ENCODE results near the gene TMEM178B. TPM values are rescaled to one million over a fixed set of nuclear protein-coding genes. Genes with fewer than 3 reads are reported as not detected.

Gene TMEM178B
- total RNA-seq, 2 experiments from 2014 or later: 0.18 to 1.9 TPM

- DNase-seq (no peak), ATAC-seq (no peak)
- peaks cover 2% of the 10 kb centered on the region for H3K9me3 Mint-ChIP-seq (ENCODE audit: low read depth)
- H3K4me1 Mint-ChIP-seq: no peaks in the 10 kb centered on the region
- H3K4me3 Mint-ChIP-seq: no peak overlapping the region
- CTCF ChIA-PET: no interaction called here
- no peaks in the 10 kb centered on the region for H3K36me3 Mint-ChIP-seq
- H3K27ac Mint-ChIP-seq: no peak overlapping the region
- H3K27me3 Mint-ChIP-seq: peaks cover 20% of the 10 kb centered on the region
Observed at GRCh38 chr7:141415999-141416398, 342.1 kb downstream of the TMEM178B start.

GRCh38 chr7:141416650-141417270, 342.9 kb downstream of the TMEM178B start:
- Mint-ChIP-seq H3K36me3 (no peaks in the 10 kb centered on the region), H3K4me1 (no peaks in the 10 kb centered on the region), H3K4me3 (no peak overlapping the region), H3K27me3 (peaks cover 17% of the 10 kb centered on the region), H3K9me3 (ENCODE audit: low read depth) (peaks cover 2% of the 10 kb centered on the region), H3K27ac (no peak overlapping the region)
- ATAC-seq: no peak
- no peak for DNase-seq
- CTCF ChIA-PET: no interaction called here

- no peak overlapping the region for H3K27ac Mint-ChIP-seq
- H3K4me3 Mint-ChIP-seq: no peak overlapping the region
Observed at GRCh38 chr7:141417506-141417905, 343.6 kb downstream of the TMEM178B start.

GRCh38 chr7:141418066-141418465, 344.2 kb downstream of the TMEM178B start:
- H3K27ac Mint-ChIP-seq: no peak overlapping the region
- CTCF ChIA-PET: no interaction called here
- no peak overlapping the region for H3K4me3 Mint-ChIP-seq
- peaks cover 2% of the 10 kb centered on the region for H3K9me3 Mint-ChIP-seq (ENCODE audit: low read depth)
- no peaks in the 10 kb centered on the region for H3K4me1 Mint-ChIP-seq
- DNase-seq (no peak), ATAC-seq (no peak)
- peaks cover 12% of the 10 kb centered on the region for H3K27me3 Mint-ChIP-seq
- no peaks in the 10 kb centered on the region for H3K36me3 Mint-ChIP-seq

More at GRCh38 chr7:141417506-141417905, 343.6 kb downstream of the TMEM178B start:
- Mint-ChIP-seq H3K36me3 (no peaks in the 10 kb centered on the region), H3K9me3 (ENCODE audit: low read depth) (peaks cover 2% of the 10 kb centered on the region), H3K27me3 (peaks cover 12% of the 10 kb centered on the region), H3K4me1 (no peaks in the 10 kb centered on the region)
- CTCF ChIA-PET: no interaction called here
- ATAC-seq (no peak), DNase-seq (no peak)

- H3K27ac Mint-ChIP-seq: no peak overlapping the region
- ATAC-seq: no peak
- no peaks in the 10 kb centered on the region for H3K36me3 Mint-ChIP-seq
- no peak overlapping the region for H3K4me3 Mint-ChIP-seq
- peaks cover 2% of the 10 kb centered on the region for H3K9me3 Mint-ChIP-seq (ENCODE audit: low read depth)
- H3K27me3 Mint-ChIP-seq: peaks cover 16% of the 10 kb centered on the region
- DNase-seq: no peak
- CTCF ChIA-PET: no interaction called here
- no peaks in the 10 kb centered on the region for H3K4me1 Mint-ChIP-seq
Observed at GRCh38 chr7:141421306-141421705, 347.4 kb downstream of the TMEM178B start.

GRCh38 chr7:141427134-141427533, 353.3 kb downstream of the TMEM178B start:
- no peaks in the 10 kb centered on the region for H3K4me1 Mint-ChIP-seq
- ATAC-seq: no peak
- CTCF ChIA-PET: no interaction called here
- H3K9me3 Mint-ChIP-seq (ENCODE audit: low read depth): peaks cover 2% of the 10 kb centered on the region
- no peaks in the 10 kb centered on the region for H3K36me3 Mint-ChIP-seq
- DNase-seq: no peak
- H3K4me3 Mint-ChIP-seq: no peak overlapping the region
- peaks cover 22% of the 10 kb centered on the region for H3K27me3 Mint-ChIP-seq
- no peak overlapping the region for H3K27ac Mint-ChIP-seq

GRCh38 chr7:141430455-141431139, 356.7 kb downstream of the TMEM178B start:
- Mint-ChIP-seq H3K9me3 (ENCODE audit: low read depth) (peaks cover 2% of the 10 kb centered on the region), H3K36me3 (no peaks in the 10 kb centered on the region), H3K27me3 (peaks cover 35% of the 10 kb centered on the region), H3K4me1 (no peaks in the 10 kb centered on the region), H3K27ac (no peak overlapping the region), H3K4me3 (no peak overlapping the region)
- ATAC-seq (no peak), DNase-seq (no peak)
- CTCF ChIA-PET: no interaction called here

GRCh38 chr7:141431140-141431479, 357.2 kb downstream of the TMEM178B start:
- H3K36me3 Mint-ChIP-seq: no peaks in the 10 kb centered on the region
- peaks cover 2% of the 10 kb centered on the region for H3K9me3 Mint-ChIP-seq (ENCODE audit: low read depth)
- CTCF ChIA-PET: no interaction called here
- H3K27ac Mint-ChIP-seq: no peak overlapping the region
- DNase-seq (no peak), ATAC-seq (no peak)
- no peak overlapping the region for H3K4me3 Mint-ChIP-seq
- peaks cover 35% of the 10 kb centered on the region for H3K27me3 Mint-ChIP-seq
- H3K4me1 Mint-ChIP-seq: no peaks in the 10 kb centered on the region

GRCh38 chr7:141431711-141432110, 357.8 kb downstream of the TMEM178B start:
- no peaks in the 10 kb centered on the region for H3K36me3 Mint-ChIP-seq
- no peak overlapping the region for H3K4me3 Mint-ChIP-seq
- H3K27me3 Mint-ChIP-seq: peaks cover 35% of the 10 kb centered on the region
- ATAC-seq (no peak), DNase-seq (no peak)
- H3K27ac Mint-ChIP-seq: no peak overlapping the region
- H3K4me1 Mint-ChIP-seq: no peaks in the 10 kb centered on the region
- CTCF ChIA-PET: no interaction called here
- peaks cover 2% of the 10 kb centered on the region for H3K9me3 Mint-ChIP-seq (ENCODE audit: low read depth)

- H3K27me3 Mint-ChIP-seq: peaks cover 35% of the 10 kb centered on the region
- H3K36me3 Mint-ChIP-seq: no peaks in the 10 kb centered on the region
- H3K4me1 Mint-ChIP-seq: no peaks in the 10 kb centered on the region
- CTCF ChIA-PET: no interaction called here
- ATAC-seq: no peak
- H3K9me3 Mint-ChIP-seq (ENCODE audit: low read depth): no peaks in the 10 kb centered on the region
- no peak for DNase-seq
- H3K27ac Mint-ChIP-seq: no peak overlapping the region
- H3K4me3 Mint-ChIP-seq: no peak overlapping the region
Observed at GRCh38 chr7:141433698-141434097, 359.8 kb downstream of the TMEM178B start.

GRCh38 chr7:141436139-141436538, 362.3 kb downstream of the TMEM178B start:
- H3K27ac Mint-ChIP-seq: no peak overlapping the region
- H3K4me1 Mint-ChIP-seq: no peaks in the 10 kb centered on the region
- ATAC-seq (no peak), DNase-seq (no peak)
- H3K4me3 Mint-ChIP-seq: no peak overlapping the region
- H3K27me3 Mint-ChIP-seq: peaks cover 24% of the 10 kb centered on the region
- H3K9me3 Mint-ChIP-seq (ENCODE audit: low read depth): no peaks in the 10 kb centered on the region
- CTCF ChIA-PET: no interaction called here
- H3K36me3 Mint-ChIP-seq: no peaks in the 10 kb centered on the region

- Mint-ChIP-seq H3K27me3 (peaks cover 20% of the 10 kb centered on the region), H3K36me3 (no peaks in the 10 kb centered on the region), H3K4me1 (no peaks in the 10 kb centered on the region), H3K9me3 (ENCODE audit: low read depth) (no peaks in the 10 kb centered on the region), H3K27ac (no peak overlapping the region), H3K4me3 (no peak overlapping the region)
- DNase-seq (no peak), ATAC-seq (no peak)
- CTCF ChIA-PET: no interaction called here
Observed at GRCh38 chr7:141436575-141437075, 362.8 kb downstream of the TMEM178B start.

- ATAC-seq (no peak), DNase-seq (no peak)
- no peak overlapping the region for H3K4me3 Mint-ChIP-seq
- CTCF ChIA-PET: no interaction called here
- H3K4me1 Mint-ChIP-seq: no peaks in the 10 kb centered on the region
- H3K9me3 Mint-ChIP-seq (ENCODE audit: low read depth): no peaks in the 10 kb centered on the region
- peaks cover 20% of the 10 kb centered on the region for H3K27me3 Mint-ChIP-seq
- no peak overlapping the region for H3K27ac Mint-ChIP-seq
- no peaks in the 10 kb centered on the region for H3K36me3 Mint-ChIP-seq
Observed at GRCh38 chr7:141439164-141439563, 365.3 kb downstream of the TMEM178B start.

GRCh38 chr7:141439776-141440175, 365.9 kb downstream of the TMEM178B start:
- ATAC-seq (no peak), DNase-seq (no peak)
- no peaks in the 10 kb centered on the region for H3K36me3 Mint-ChIP-seq
- H3K9me3 Mint-ChIP-seq (ENCODE audit: low read depth): no peaks in the 10 kb centered on the region
- CTCF ChIA-PET: no interaction called here
- peaks cover 18% of the 10 kb centered on the region for H3K27me3 Mint-ChIP-seq
- no peaks in the 10 kb centered on the region for H3K4me1 Mint-ChIP-seq
- H3K27ac Mint-ChIP-seq: no peak overlapping the region
- no peak overlapping the region for H3K4me3 Mint-ChIP-seq
